NT2/D1 (cell line): ENCODE results near the gene DSCAML1.

ENCODE experiments used
- SUZ12 ChIP-seq: IDR thresholded peaks from 2 replicates; pipeline ENCODE4 v1.6.1; 2011; ENCODE audit not compliant: insufficient read length, insufficient read depth; ENCODE audit errors: extremely low read depth
- ZNF274 ChIP-seq: IDR thresholded peaks from 2 replicates; pipeline ENCODE4 v1.6.1; 2011; ENCODE audit warnings: mild to moderate bottlenecking, low read depth, low read length

- TF ChIP-seq ZNF274, result no peak
- no peak for TF ChIP-seq SUZ12
These were observed 406.3 kb downstream of the DSCAML1 start for GRCh38 chr11:117390743-117391142.
